Lung (tissue), 16 donors: ENCODE results near the gene MS4A5. TPM values are rescaled to one million over a fixed set of nuclear protein-coding genes. Genes with fewer than 3 reads are reported as not detected.
A peak's percentile ranks its signal among the peaks of the same experiment; 100 is the strongest.

ENCODE experiments used
- ATAC-seq: fragments of 200-7000 bp; cut with Tn5 transposase; one replicate; pipeline ENCODE4 v1.9.1; 2020; ENCODE audit warnings: moderate number of reproducible peaks; ENCODE audit not compliant: insufficient read depth, low FRiP score
- DNase-seq, 3 donors: peaks; one replicate each; pipeline ENCODE4 v3.0.0-alpha.2; 2013 to 2017
- H3K27ac ChIP-seq, 2 donors: one replicate each; pipeline ENCODE4 v1.5.1; 2013; ENCODE audit warnings: mild to moderate bottlenecking in 2 of 2, moderate library complexity in 2 of 2, control low read depth in 1 of 2, inconsistent platforms in 1 of 2, low read depth in 1 of 2, low read length in 1 of 2
- H3K27me3 ChIP-seq, 3 donors: one replicate each; pipeline ENCODE4 v1.5.1; 2013; ENCODE audit warnings: low read length in 2 of 3; ENCODE audit not compliant: control insufficient read depth in 3 of 3, insufficient read depth in 3 of 3
- H3K36me3 ChIP-seq, 4 donors: one replicate each; pipeline ENCODE4 v1.5.1; 2013; ENCODE audit warnings: low read length in 4 of 4, mild to moderate bottlenecking in 1 of 4, moderate library complexity in 1 of 4; ENCODE audit not compliant: control insufficient read depth in 4 of 4, insufficient read depth in 4 of 4
- H3K4me1 ChIP-seq, 5 donors: one replicate each; pipeline ENCODE4 v1.5.1; 2013; ENCODE audit warnings: low read length in 5 of 5, mild to moderate bottlenecking in 2 of 5, moderate library complexity in 1 of 5; ENCODE audit not compliant: control insufficient read depth in 5 of 5, insufficient read depth in 5 of 5
- H3K4me3 ChIP-seq: one replicate; pipeline ENCODE4 v1.5.1; 2013; ENCODE audit warnings: mild to moderate bottlenecking, control low read depth, moderate library complexity
- H3K9ac ChIP-seq, 2 donors: one replicate each; pipeline ENCODE4 v1.5.1; 2013; ENCODE audit warnings: low read length in 2 of 2, control low read depth in 1 of 2; ENCODE audit not compliant: insufficient read depth in 1 of 2
- H3K9me3 ChIP-seq, 4 donors: one replicate each; pipeline ENCODE4 v1.5.1; 2013; ENCODE audit warnings: low read length in 3 of 4, mild to moderate bottlenecking in 1 of 4, moderate library complexity in 1 of 4; ENCODE audit not compliant: control insufficient read depth in 4 of 4, insufficient read depth in 3 of 4
- WGBS, 2 donors: extraction: QIAGEN DNeasy Blood & Tissue Kit; methylation state at CpG; one replicate each; pipeline ENCODE4 v1.1.7; 2013; 5-methylcytosine and 5-hydroxymethylcytosine counted together
- long read RNA-seq, 5 donors: transcript quantifications; one replicate each; lab custom pipeline, GENCODE V29; 2026
- polyA plus RNA-seq, 2 donors: library from polyadenylated mRNA; stranded (reverse); fragments of 200-250 nt; gene quantifications; one replicate each; pipeline ENCODE4 v1.2.1, GENCODE V29; 2013
- total RNA-seq, 2 donors: library from RNA; depleted of rRNA in 1 of 2; stranded (reverse); fragments of >200 nt in 1 of 2; gene quantifications; one replicate each; pipeline ENCODE4 v1.2.1, GENCODE V29; 2014 to 2021
- TF ChIP-seq, protein P1 (sequence below): IDR thresholded peaks from 2 replicates; pipeline ENCODE4 v1.5.1; 2012; ENCODE audit warnings: mild to moderate bottlenecking; ENCODE audit errors: control extremely low read depth, extremely low read depth
- donor health status: control.
- donor health status: control.
- donor health status: Bipolar disorder and iron deficiency.
- donor health status: healthy.
- donor health status: DM: yes; HTN: yes; CAD: no.

The MS4A5 gene, protein sequence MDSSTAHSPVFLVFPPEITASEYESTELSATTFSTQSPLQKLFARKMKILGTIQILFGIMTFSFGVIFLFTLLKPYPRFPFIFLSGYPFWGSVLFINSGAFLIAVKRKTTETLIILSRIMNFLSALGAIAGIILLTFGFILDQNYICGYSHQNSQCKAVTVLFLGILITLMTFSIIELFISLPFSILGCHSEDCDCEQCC
- total RNA-seq, result not detected
- not detected for polyA plus RNA-seq
- long read RNA-seq, donor 1, result 0 reads
- long read RNA-seq, donor 2, result 0 reads
- long read RNA-seq, donor 3, result 0 reads
- long read RNA-seq, donor 4, result 0 reads
- long read RNA-seq, donor 5, result 0 reads

DNA sequence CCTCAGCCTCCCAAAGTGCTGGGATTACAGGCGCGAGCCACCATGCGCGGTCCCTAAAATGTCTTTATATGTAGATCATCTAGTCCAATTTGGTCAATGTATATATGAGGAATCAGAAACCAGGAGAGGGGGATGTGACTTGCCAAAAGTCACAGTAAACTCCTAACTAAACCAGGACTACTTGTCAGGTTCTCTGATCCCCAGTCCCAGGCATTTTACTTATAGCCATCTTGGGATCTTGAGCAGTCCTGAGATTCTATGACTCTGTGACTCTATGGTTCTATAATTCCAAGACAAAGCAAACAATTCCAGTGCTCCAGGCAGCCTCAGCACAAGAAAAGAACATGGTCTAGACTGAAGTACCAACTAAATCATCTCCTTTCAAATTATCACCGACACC lies at the start of gene MS4A5:
MS4A5 (plus strand) TSS at position 301 of the 400 bp plus-strand sequence. CDS start 103 bp downstream, outside the sequence.
- 97 to 99% methylated on average over 5 of the region's 5 CpGs for WGBS, 2 donors
- Histone ChIP-seq H3K9me3 (no peaks in the 10 kb centered on the region), H3K36me3 (no peaks in the 10 kb centered on the region), H3K27me3 (no peaks in the 10 kb centered on the region), H3K4me1 (no peaks in the 10 kb centered on the region), H3K27ac (no peak within 1 kb of the TSS), H3K4me3 (no peak within 1 kb of the TSS), H3K9ac (no peak within 1 kb of the TSS)
- DNase-seq (no peak), ATAC-seq (no peak)
- TF ChIP-seq, protein P1, sequence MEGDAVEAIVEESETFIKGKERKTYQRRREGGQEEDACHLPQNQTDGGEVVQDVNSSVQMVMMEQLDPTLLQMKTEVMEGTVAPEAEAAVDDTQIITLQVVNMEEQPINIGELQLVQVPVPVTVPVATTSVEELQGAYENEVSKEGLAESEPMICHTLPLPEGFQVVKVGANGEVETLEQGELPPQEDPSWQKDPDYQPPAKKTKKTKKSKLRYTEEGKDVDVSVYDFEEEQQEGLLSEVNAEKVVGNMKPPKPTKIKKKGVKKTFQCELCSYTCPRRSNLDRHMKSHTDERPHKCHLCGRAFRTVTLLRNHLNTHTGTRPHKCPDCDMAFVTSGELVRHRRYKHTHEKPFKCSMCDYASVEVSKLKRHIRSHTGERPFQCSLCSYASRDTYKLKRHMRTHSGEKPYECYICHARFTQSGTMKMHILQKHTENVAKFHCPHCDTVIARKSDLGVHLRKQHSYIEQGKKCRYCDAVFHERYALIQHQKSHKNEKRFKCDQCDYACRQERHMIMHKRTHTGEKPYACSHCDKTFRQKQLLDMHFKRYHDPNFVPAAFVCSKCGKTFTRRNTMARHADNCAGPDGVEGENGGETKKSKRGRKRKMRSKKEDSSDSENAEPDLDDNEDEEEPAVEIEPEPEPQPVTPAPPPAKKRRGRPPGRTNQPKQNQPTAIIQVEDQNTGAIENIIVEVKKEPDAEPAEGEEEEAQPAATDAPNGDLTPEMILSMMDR, result no peak

DNA sequence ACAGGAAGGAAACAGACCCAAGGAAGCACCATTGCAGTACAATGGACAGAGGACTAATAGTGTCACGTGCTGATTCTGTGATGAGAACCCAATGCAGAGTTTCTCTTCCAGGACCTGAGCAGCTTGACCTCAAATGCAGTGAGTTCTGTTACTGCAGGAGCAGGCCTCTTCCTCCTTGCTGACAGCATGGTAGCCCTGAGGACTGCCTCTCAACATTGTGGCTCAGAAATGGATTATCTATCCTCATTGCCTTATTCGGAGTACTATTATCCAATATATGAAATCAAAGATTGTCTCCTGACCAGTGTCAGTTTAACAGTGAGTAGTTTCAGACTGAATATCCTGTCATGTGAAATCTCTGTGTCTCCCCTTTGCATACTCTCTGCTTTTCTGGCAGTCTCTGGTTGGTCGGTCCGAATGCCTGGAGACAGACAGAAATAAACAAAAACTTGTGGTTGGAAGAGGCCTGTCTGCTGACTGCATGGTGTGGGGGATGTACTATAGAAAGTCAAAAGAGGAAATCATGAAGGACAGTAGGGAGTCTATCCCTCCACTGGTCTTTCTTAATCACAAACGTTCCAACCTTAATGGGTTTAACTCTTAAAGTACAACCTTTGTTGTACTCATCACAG lies 40.0 kb upstream of the MS4A5 start:
- Histone ChIP-seq H3K9me3 (no peaks in the 10 kb centered on the region), H3K27ac (peak overlapping the region in 1 of 2 donors; percentile 14), H3K36me3 (no peaks in the 10 kb centered on the region), H3K9ac (no peak overlapping the region), H3K27me3 (no peaks in the 10 kb centered on the region), H3K4me3 (no peak overlapping the region), H3K4me1 (no peaks in the 10 kb centered on the region)
- DNase-seq, result peak in 1 of 3 donors; percentile 7
- WGBS, 2 donors, result 28 to 33% methylated on average over 5 of the region's 5 CpGs
- TF ChIP-seq, protein P1, result no peak
- no peak for ATAC-seq

DNA sequence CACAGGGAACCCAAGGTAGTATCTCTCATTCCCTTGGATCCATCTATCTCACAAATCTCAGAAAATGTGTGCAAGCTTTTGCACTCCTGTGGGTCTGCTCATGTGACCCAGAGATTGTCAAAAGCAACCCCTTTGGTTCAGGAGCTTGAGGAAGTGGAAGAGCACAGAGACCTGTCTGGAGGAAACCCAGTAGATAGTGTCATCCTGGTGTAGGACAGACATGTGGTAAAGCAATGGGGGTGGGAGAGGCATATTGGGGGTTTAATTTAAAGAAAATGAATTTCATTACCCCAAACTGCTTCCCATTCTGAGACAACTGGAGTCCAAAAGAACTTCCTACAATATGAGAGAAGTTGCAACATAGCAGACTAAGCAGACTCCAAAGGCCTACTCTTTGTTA lies 39.0 kb upstream of the MS4A5 start:
- ATAC-seq (no peak), DNase-seq (no peak)
- Histone ChIP-seq H3K27ac (no peak overlapping the region), H3K27me3 (no peaks in the 10 kb centered on the region), H3K9ac (no peak overlapping the region), H3K36me3 (no peaks in the 10 kb centered on the region), H3K4me3 (no peak overlapping the region), H3K9me3 (no peaks in the 10 kb centered on the region), H3K4me1 (no peaks in the 10 kb centered on the region)
- TF ChIP-seq, protein P1, result no peak
